ENCODE measurements around the gene LDLRAD1.
A peak's percentile ranks its signal among the peaks of the same experiment; 100 is the strongest.
"Not testable (repeated sequence)": the region's sequence is repeated elsewhere in the genome, so short reads cannot be mapped to it uniquely, and the experiment has no call there.

The LDLRAD1 gene, protein sequence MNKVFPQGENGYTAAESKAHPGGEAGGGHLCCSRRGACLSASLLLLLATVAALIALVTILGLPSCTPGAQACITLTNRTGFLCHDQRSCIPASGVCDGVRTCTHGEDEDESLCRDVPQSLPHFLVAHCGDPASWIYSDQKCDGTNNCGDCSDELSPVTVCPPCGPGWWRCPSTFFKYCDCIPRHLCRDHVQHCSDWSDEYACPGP

DNA sequence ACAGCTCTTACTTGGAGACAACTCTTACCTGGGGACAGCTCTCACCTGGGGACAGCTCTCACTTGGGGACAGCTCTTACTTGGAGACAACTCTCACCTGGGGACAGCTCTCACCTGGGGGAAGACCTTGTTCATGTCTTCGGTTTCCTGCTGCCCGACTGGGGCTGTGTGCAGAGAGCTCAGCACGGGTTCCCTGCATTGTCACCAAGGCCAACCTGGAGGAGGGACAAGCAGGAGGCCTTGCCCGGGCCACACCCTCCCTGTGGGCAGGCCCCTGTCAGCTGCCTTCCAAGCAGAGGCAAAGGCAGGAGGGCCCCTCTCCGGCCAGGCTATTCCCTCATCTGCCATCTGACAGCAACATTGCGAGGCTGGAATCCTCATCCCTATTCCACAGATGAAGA, at the start of gene LDLRAD1:
TSS of gene LDLRAD1 (minus strand) at position 208 of the 400 bp plus-strand sequence. CDS start at position 134, 74 bp downstream.
- DNase-seq, result no peak

DNA sequence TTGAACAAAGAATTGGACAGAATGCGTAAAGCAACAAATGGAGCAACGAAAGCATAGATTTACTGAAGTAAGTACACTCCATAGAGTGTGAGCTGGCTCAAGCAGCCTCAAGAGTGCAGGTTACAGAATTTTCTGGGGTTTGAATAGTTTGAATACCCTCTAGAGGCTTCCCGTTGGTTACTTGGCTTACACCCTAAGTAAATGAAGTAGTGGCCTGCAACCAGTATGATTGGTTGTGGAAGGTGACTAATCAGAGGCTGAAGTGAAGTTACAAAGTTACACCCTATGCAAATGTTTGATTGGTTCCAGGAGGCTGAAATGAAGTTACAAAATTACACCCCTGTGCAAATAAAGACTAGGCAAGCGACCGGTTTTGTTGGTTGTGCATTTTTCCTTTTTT, 46.3 kb upstream of the LDLRAD1 start:
- no peak for DNase-seq

DNA sequence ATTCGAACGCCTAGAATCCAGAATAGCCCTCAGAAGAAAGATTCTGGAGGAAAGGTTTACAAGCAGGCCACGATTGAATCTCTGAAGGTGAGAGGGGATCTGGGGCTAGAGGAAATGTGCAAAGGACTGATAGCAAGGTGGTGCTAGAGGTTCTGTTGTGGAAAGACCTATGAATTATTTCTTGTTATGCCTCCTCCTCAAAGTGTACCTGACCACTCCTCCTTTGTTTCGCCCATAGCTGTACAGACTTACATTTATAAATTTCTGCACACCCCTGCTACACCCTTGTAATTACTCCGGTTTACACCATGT, 36.4 kb upstream of the LDLRAD1 start:
- no peak for DNase-seq

DNA sequence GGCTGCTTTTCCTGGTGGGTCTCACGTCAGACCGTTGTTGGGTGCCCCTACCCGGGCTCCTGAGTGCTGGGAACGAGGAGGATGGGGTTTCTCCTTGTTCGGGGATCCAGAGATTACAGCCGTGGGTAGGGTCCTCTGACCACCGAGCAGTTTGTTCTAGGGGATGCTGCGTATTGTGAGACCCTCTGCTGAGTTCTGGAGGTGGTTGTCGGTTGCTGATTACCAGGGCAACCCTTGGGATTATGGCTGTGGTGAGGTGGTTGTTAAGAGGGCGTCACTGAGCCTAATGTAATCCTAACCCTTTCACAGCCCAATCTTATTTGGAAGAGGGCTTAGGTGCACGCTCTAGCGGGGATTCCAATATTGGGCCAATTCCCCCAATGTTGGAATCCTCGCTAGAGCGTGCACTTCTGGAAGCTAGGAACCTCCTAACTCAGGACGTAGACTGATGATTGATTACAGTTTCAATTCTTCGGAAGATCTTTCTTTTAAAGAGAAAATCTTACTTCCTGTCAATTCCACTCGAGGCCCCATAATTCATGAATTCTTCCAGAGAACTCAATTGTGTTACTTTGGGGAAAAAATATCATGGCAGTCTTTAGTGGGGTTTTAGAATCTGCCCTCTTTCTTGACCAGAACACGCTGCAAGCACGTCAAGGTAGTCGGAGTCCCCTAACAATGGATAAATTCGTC, 35.9 kb upstream of the LDLRAD1 start:
- DNase-seq, result no peak

DNA sequence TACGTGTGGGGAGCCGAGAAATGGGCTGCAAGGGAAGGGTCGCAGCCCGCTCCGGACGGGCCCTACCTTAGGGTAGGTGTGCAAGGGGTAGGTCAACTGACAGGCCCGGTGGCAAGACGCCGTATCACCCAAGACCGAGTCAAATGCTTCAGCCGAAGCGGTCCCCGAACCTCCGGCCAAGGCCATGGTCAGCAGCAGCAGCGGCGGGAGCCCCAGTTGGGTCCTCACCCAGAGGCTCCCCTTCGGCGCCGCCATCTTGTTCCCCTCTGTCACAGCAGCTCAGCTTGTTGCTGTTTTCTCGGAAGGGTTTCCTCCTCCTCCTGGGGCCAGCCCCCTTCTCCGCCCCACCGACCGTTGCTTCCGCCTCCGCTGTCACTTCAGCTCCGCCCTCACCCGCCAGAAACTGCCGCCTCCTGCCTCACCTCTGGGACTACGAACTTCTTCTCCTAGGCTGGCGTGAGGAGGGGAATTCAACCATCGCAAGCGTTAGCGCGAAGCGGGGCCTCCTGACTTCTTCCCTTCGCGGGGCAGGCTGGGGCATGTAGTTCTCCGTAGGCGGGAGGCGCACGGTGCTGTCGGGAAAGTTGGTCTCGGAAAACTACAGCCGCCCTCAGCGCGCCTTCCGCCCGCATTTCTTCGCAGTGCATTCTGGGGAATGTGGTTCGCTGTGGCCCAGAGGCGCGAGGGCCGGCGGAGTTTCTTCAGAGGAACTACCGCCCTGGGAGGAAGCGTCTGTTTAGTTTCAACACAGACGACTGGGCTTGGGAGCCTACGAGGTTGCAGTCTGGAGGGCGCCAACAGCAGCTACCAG, 35.2 kb upstream of the LDLRAD1 start, which contains the start of the genes TCEANC2 and TMEM59:
TSS of gene TCEANC2 (plus strand) at position 675 of the 811 bp plus-strand sequence. CDS start 815 bp downstream, outside the sequence.
TSS of gene TMEM59 (minus strand) at position 271 of the 811 bp plus-strand sequence. CDS start at position 255, 16 bp downstream.
- DNase-seq, result peak; percentile 92

DNA sequence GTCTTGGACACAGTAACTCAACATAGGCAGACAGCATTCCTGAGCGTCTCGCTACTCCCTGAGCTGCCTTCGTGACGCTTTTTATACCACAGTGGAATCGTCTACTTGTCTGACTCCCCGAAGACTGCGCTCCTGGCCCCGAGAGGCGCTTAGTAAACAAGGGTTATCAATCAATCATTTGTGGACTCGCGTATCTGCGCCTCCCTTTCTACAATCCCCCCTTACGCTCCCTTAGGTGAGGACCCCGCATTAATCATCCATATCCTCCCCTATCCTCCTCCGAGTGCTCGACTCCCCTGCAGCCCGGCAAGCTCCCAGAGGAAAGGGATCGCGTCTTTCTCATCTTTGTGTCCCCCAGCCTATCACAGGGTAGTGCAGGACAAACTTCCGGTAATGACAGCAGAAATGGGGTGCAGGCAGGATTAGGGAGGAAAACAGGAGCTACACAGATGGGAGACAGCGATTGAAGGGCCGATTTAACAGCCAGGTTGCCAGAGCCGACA, 34.5 kb upstream of the LDLRAD1 start:
- DNase-seq, result no peak

DNA sequence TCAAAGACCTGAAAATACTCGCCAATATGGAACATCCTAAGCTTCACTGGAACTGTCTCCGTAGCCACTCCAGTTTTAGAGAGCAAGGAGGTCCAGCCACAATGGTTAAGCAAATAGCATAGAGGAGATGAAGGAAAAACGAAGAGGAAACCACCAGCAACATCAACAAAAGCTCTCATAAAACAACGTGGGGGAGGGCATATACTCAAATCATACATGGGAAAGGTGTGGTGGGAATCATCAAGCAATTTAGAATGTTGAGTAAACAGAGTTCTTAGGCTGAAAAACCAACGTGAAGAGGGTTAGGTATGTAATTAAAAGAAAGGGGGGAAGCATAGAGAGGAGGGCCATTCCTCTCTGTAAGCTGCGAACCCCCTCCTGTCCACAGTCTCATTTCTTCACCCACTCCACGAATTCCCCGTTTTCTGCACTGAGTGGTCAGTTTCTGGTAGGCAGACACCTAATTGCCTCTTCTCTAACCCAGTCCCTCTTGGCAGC, 34.0 kb upstream of the LDLRAD1 start:
- DNase-seq, result no peak

DNA sequence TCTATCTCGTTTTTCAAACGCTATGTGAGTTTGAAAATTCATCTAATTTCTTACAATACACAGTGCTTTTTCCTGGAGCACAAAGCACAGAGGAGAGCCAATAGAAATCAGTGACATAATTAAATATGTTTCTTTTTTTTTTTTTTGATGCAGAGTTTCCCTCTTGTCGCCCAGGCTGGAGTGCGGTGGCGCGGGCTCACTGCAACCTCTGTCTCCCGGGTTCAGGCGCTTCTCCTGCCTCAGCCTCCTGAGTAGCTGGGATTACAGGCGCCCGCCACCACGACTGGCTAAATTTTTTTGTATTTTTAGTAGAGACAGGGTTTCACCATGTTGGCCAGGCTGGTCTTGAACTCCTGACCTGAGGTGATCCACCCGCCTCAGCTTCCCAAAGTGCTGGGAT, 32.4 kb upstream of the LDLRAD1 start:
- DNase-seq, result not testable (repeated sequence)

DNA sequence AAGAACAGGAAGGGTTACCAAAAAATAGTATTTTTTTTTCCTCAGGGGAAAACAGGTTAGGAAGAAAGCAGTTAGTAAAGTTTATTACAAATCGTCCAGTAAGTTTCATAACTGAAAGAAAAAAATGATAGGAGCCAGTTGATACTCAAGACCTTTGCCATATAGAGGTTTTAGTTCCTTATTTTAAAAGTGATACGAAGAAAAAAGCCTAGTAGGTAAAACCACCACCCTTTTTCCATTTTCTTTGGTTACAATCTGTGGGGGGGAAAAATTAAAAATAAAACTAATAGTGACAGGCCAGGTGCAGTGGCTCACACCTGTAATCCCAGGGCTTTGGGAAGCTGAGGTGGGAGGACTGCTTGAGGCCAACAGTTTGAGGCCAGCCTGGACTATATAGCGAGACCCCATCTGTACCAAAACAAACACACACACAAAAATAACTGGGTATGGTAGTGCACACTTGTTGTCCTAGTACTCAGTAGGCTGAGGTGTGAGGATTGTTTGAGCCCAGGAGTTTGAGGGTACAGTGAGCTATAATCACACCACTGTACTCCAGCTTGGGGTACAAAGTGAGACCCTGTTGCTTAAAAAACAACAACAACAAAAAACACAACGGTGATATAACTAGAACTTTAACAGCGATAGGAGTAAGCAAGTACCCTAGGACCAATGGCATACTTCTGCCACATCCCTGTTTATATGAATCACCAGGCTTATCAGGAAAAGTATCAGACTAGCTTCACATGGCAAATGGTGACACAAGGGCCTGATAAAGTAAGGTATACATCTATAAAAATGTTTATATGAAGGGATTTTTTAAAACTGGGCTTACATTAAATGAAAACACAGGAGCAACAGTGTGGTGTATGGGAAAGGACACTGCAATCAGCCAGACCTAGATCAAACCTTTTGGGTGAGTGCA, 29.7 kb upstream of the LDLRAD1 start:
- no peak for DNase-seq

DNA sequence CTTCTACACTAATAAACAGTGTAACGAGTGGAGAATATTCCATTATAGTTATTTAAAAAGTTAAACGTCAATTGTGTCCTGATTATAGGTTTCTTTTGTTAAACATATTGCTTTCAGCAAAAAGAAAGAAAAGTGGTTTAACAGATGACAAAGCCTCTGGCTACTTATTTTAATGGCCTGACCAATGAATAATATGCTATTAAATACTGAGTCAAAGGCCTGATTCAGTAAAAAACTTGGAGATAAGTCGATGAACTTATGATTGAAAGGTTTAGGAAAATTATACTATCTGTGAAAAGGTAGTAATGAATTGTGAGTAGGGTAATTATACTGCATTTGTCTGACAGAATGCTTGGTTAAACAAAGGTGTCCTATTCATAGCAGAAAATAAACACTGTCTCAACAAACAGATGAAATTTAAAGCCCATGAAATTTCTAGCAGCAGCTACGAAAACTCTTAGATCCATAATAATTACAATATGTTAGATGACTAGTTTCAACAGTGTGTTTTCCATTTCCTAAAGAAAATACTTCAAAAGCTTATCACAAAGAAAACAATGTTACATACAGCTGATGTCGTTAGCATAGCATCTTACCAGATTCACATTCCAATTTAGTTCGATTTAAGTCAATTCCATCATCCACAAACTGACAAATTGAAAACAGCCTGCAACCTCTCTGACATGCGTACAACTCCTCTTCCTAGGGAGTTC, 28.8 kb upstream of the LDLRAD1 start:
- no peak for DNase-seq

DNA sequence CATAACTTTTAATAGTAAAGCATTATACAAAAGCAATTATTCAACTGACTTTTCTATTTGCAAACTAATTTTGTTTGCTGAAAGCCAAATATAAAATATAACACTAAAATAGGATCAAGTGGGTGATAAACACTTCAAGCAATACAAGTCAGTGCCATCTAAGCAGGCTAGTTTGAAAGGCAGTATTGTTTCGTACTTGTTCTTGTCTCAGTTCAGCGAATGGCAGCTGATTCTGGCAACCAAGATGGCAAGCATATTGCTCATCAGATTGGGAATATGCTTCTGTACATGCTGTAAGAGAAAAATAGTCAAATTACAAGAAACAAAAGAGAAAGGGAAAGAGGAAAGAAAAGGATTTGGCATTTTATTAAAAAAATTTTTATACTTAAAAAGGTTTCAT, 27.5 kb upstream of the LDLRAD1 start:
- DNase-seq, result no peak

DNA sequence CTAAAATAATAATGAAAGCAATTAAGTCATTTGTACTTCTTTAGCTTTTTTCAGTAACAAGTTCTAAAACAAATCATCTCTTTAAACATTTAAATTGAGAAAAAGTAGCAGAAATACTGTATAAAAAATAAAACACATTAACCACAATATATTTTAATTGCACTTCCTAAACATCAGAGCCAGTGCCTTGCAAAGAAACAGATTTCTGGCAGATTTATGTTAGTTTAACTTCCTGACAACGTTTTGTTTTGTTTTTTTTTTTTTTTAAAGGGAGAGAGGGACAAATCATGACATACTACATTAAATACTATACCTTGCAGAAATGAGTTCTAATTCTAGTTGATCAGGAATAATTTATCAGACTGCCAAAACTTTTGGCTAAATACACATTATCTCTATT, 23.8 kb upstream of the LDLRAD1 start:
- no peak for DNase-seq

DNA sequence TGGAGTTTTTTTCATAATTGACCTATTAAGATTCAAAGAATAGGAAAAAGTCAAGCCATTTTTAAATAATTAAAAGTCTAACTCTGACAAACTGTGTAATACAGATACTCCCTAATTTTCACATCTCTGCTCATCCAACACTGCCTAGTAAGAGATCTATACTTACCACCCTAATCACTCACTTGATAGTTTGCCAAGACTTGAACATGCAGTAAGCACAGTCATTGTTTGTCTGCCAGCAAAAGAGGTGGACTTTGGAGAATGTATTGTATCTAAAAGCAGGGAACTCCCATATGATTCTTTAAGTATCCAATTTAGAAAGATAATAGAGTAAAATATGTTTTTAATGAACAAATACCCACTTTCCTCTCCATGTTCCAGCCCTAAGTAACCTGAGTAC, 19.5 kb upstream of the LDLRAD1 start:
- no peak for DNase-seq

DNA sequence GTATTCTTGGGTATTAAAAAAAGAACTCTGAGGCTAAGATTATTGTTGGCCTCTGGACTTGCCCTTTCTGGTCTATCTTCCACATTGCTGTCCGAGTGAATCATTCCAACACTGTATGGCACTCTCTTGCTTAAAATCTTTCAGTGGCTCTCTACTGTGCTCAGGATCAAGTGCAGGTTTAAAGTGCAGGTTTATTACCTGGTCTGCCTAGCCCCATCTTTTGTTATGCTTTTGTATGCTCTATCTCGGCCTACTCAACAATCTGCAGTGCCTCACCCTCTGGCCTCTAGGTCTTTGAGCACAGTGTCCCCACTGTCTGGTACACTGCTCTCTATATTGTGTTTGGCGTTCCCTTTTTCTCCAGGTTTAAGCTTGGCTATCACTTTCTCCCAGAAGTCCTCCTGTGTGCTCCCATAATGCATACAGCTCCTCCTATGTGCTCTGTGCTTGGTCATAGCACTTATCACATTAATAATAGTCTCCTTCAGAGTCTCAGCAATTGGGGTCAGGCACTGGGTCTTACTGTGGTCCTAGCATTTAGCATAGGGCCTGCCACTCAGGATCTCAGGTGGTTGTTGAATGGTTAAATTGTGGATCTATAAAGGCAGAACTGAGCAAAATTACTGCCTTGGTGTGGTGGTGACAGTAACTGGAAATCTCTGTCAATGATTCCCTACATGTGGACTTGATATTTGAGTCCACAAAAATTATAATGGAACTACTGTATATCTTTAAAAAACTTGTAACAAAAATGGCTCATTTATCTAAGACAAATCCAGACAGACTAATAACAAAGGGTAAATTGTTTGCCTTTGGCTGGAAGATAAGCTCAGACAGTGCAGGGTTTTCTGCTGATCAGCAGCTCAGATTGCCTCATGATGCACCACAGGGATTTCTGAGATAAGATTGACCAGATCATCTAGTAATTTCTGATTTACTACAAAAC, 10.6 kb upstream of the LDLRAD1 start:
- no peak for DNase-seq

DNA sequence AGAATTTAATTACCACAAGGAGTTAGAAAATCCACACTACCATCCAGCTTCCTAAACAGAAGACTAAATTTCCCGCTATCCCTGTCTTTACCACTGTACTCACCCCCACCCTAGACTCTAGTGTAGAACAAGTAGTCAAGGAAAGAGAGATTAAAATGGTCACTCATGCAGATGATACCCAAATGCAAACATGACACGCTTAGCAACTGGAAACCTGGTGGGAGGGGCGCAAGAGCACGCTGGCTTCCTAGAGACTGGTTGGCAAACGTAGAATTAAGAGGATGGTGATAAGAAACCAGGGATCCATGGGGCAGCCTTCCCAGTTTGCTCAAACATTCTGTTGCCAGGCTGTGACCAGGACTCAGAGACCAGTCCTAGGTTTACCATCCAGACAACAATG, 9.9 kb upstream of the LDLRAD1 start:
- DNase-seq, result no peak

DNA sequence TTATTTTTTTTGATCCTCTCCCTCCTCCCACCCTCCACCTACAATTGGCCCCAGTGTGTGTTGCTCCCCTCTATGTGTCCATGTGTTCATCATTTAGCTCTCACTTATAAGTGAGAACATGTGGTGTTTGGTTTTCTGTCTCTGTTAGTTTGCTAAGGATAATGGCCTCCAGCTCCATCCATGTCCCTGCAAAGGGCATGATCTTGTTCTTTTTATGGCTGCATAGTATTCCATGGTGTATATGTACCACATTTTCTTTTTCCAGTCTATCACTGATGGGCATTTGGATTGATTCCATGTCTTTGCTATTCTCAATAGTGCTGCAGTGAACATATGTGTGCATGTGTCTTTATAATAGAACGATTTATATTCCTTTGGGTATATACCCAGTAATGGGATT, 6.8 kb upstream of the LDLRAD1 start:
- not testable (repeated sequence) for DNase-seq

DNA sequence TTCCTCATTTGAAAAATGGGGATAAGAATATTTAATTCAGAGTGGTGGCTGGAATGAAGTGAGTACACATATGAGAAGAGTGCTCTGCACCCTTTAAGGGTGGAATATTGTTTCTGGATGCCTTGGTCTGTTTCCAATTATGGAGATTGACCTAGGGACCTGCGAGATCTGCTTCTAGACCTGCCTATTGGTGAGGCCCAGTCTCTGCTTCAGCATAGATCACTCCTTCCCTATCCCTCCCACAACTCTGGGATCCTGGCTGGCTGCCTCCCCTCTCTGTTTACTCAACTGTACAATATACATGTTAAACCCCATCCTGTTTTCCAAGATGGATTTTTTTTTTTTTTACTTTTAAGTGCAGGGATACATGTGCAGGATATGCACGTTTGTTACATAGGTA, 6.4 kb upstream of the LDLRAD1 start:
- DNase-seq, result no peak

DNA sequence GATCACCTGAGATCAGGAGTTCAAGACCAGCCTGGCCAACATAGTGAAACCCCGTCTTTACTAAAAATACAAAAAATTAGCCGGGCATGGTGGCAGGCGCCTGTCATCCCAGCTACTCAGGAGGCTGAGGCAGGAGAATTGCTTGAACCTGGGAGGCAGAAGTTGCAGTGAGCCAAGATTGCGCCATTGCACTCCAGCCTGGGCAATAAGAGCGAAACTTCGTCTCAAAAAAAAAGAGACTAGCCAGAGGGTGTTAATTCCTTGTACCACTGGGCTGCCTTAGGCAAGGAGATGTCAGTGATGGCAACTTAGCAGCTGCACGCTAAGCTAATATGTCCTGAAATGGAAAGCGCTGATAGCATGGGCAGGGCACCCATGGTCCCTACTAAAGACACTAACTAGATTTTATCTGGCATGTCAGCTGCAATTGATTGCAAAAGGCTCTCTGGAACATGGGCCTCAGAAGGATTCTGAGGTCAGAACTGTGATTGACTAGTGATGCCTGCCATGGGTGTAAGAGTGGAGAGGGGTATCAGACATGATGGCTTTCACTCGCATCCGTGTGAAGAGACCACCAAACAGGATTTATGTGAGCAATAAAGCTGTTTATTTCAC, 1.7 kb upstream of the LDLRAD1 start:
- not testable (repeated sequence) for DNase-seq

DNA sequence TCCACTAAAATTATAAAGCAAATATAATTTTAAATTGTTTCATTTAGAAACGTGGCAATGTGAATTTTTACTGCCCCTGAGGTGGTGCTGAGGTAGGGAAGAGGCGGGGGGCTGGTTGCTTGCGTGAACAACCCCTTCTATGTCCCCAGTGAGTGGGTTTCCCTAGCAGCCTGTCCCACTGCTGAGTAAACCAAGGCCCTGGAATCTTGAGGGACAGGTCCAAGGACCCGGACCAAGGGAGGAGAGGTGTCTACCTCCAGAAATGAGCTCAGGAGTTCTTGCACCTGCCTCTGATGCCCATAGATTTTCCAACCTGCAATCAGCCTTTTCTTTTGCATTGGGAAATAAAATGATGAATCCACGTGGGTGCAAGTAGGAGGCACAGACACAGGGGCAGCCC, 649 bp upstream of the LDLRAD1 start:
- DNase-seq, result no peak
